Right renal cortex interstitium (tissue), 3 donors: ENCODE measurements around the gene PRSS1. TPM values are rescaled to one million over a fixed set of nuclear protein-coding genes. Genes with fewer than 3 reads are reported as not detected.
"Not testable (repeated sequence)": the region's sequence is repeated elsewhere in the genome, so short reads cannot be mapped to it uniquely, and the experiment has no call there.

Source experiments
- DNase-seq, 3 donors: peaks; one replicate each; pipeline ENCODE4 v3.0.0-alpha.2; 2013; ENCODE audit warnings: low read depth in 3 of 3, low spot score in 2 of 3
- polyA plus RNA-seq, 3 donors: library from polyadenylated mRNA; unstranded; fragments of 120-200 nt; gene quantifications; one replicate each; pipeline ENCODE4 v1.2.1, GENCODE V29; 2013; ENCODE audit not compliant: insufficient read length in 3 of 3

Gene PRSS1
- under 1 TPM in 1 of 3 donors, not detected in 2; 0.12 TPM for polyA plus RNA-seq

- no peak for DNase-seq
These were observed at the start of gene PRSS1 for GRCh38 chr7:142749218-142749993. PRSS1 (plus strand) TSS chr7:142749472; CDS start chr7:142749485, 13 bp downstream.

GRCh38 chr7:142700935-142701334, 48.3 kb upstream of the PRSS1 start:
- DNase-seq, result not testable (repeated sequence)

GRCh38 chr7:142703655-142704305, 45.5 kb upstream of the PRSS1 start:
- DNase-seq, result no peak

GRCh38 chr7:142708726-142709125, 40.5 kb upstream of the PRSS1 start:
- not testable (repeated sequence) for DNase-seq

- DNase-seq, result no peak
These were observed 39.4 kb upstream of the PRSS1 start for GRCh38 chr7:142709921-142710320.

GRCh38 chr7:142711196-142711595, 38.1 kb upstream of the PRSS1 start:
- no peak for DNase-seq

GRCh38 chr7:142711746-142712616, 37.3 kb upstream of the PRSS1 start:
- DNase-seq, result no peak

- no peak for DNase-seq
These were observed 36.7 kb upstream of the PRSS1 start for GRCh38 chr7:142712617-142712957.

GRCh38 chr7:142714375-142714774, 34.9 kb upstream of the PRSS1 start:
- DNase-seq, result no peak

GRCh38 chr7:142716596-142716995, 32.7 kb upstream of the PRSS1 start:
- no peak for DNase-seq

- no peak for DNase-seq
These were observed 31.8 kb upstream of the PRSS1 start for GRCh38 chr7:142717453-142717852.

- no peak for DNase-seq
These were observed 31.0 kb upstream of the PRSS1 start for GRCh38 chr7:142718313-142718712.

- DNase-seq, result no peak
These were observed 29.0 kb upstream of the PRSS1 start for GRCh38 chr7:142720172-142720773.

- no peak for DNase-seq
These were observed 28.3 kb upstream of the PRSS1 start for GRCh38 chr7:142720986-142721385.

- no peak for DNase-seq
These were observed 27.0 kb upstream of the PRSS1 start for GRCh38 chr7:142722248-142722794.

- DNase-seq, result no peak
These were observed 16.0 kb upstream of the PRSS1 start for GRCh38 chr7:142733271-142733670.

- DNase-seq, result no peak
These were observed 9.3 kb upstream of the PRSS1 start for GRCh38 chr7:142739923-142740492.

- no peak for DNase-seq
These were observed 8.5 kb upstream of the PRSS1 start for GRCh38 chr7:142740786-142741185.

- DNase-seq, result not testable (repeated sequence)
These were observed 7.3 kb upstream of the PRSS1 start for GRCh38 chr7:142741932-142742331.

GRCh38 chr7:142745091-142745635, 4.1 kb upstream of the PRSS1 start:
- DNase-seq, result no peak
